Esophagus (tissue), 2 donors: ENCODE data around the gene SLC25A24. TPM values are rescaled to one million over a fixed set of nuclear protein-coding genes. Genes with fewer than 3 reads are reported as not detected.
A peak's percentile ranks its signal among the peaks of the same experiment; 100 is the strongest.
"Not testable (repeated sequence)": the region's sequence is repeated elsewhere in the genome, so short reads cannot be mapped to it uniquely, and the experiment has no call there.

Source experiments
- H3K27ac ChIP-seq, 2 donors: one replicate each; pipeline ENCODE4 v1.5.1; 2013; ENCODE audit warnings: low read depth in 2 of 2, mild to moderate bottlenecking in 2 of 2, inconsistent platforms in 1 of 2, low read length in 1 of 2, moderate library complexity in 1 of 2
- H3K27me3 ChIP-seq, 2 donors: one replicate each; pipeline ENCODE4 v1.6.1; 2013; ENCODE audit warnings: low read length in 2 of 2, control low read depth in 1 of 2, mild to moderate bottlenecking in 1 of 2; ENCODE audit not compliant: insufficient read depth in 2 of 2, control insufficient read depth in 1 of 2
- H3K36me3 ChIP-seq, 2 donors: one replicate each; pipeline ENCODE4 v1.6.1; 2013; ENCODE audit warnings: low read length in 1 of 2; ENCODE audit not compliant: control insufficient read depth in 2 of 2, insufficient read depth in 2 of 2
- H3K4me1 ChIP-seq, 2 donors: one replicate each; pipeline ENCODE4 v1.6.1; 2013; ENCODE audit warnings: low read length in 1 of 2; ENCODE audit not compliant: control insufficient read depth in 2 of 2, insufficient read depth in 2 of 2
- H3K4me3 ChIP-seq, 2 donors: one replicate each; pipeline ENCODE4 v1.5.1; 2013; ENCODE audit warnings: low read length in 2 of 2, mild to moderate bottlenecking in 2 of 2, low read depth in 1 of 2, moderate library complexity in 1 of 2
- H3K9me3 ChIP-seq, 2 donors: one replicate each; pipeline ENCODE4 v1.6.1; 2013; ENCODE audit warnings: mild to moderate bottlenecking in 2 of 2, low read depth in 1 of 2, low read length in 1 of 2, moderate library complexity in 1 of 2; ENCODE audit not compliant: control insufficient read depth in 2 of 2, insufficient read depth in 1 of 2
- WGBS, 2 donors: extraction: QIAGEN DNeasy Blood & Tissue Kit; methylation state at CpG; one replicate each; pipeline ENCODE4 v1.1.7; 2013; 5-methylcytosine and 5-hydroxymethylcytosine counted together
- polyA plus RNA-seq, 2 donors: library from polyadenylated mRNA; stranded (reverse); fragments of 200-250 nt; gene quantifications; one replicate each; pipeline ENCODE4 v1.2.3, GENCODE V29; 2013
- donor health status: healthy with polysubstance abuse.
- donor health status: Bipolar disorder and iron deficiency.

SLC25A24 gene
- 1 to 10 TPM; 3.2 to 9.3 TPM for polyA plus RNA-seq

GRCh38 chr1:108199781-108200686, at the start of gene SLC25A24:
Gene SLC25A24 (minus strand): TSS chr1:108200343. CDS start chr1:108200138, 205 bp downstream.
- 0 to 1% methylated on average over 55 to 97 of the region's 97 CpGs for WGBS, 2 donors
- H3K36me3 ChIP-seq, result no peaks in the 10 kb centered on the region
- peaks cover 0 to 3% of the 10 kb centered on the region in 2 donors for H3K9me3 ChIP-seq
- no peaks in the 10 kb centered on the region for H3K27me3 ChIP-seq
- H3K27ac ChIP-seq, result peak within 1 kb of the TSS; percentile 86 to 92
- peak within 1 kb of the TSS; percentile 86 to 99 for H3K4me3 ChIP-seq
- peaks cover 0 to 2% of the 10 kb centered on the region in 2 donors for H3K4me1 ChIP-seq

- no CpG with 5 or more reads among the region's 3 CpGs for WGBS, 2 donors
- not testable (repeated sequence) for H3K36me3 ChIP-seq, H3K27me3 ChIP-seq, H3K4me1 ChIP-seq, H3K27ac ChIP-seq, H3K9me3 ChIP-seq, H3K4me3 ChIP-seq
Observed at GRCh38 chr1:108243976-108244375, 43.8 kb upstream of the SLC25A24 start, which contains the start of gene NBPF4. Gene NBPF4 (minus strand): TSS chr1:108244076. CDS start chr1:108243761, 315 bp downstream.

- not testable (repeated sequence) for H3K36me3 ChIP-seq, H3K27ac ChIP-seq, H3K9me3 ChIP-seq, H3K27me3 ChIP-seq, H3K4me3 ChIP-seq, H3K4me1 ChIP-seq
- WGBS, 2 donors, result no CpG with 5 or more reads among the region's 2 CpGs
Observed at GRCh38 chr1:108239426-108239825, 39.3 kb upstream of the SLC25A24 start.

- H3K9me3 ChIP-seq, H3K27me3 ChIP-seq, H3K4me1 ChIP-seq, H3K4me3 ChIP-seq, H3K27ac ChIP-seq, H3K36me3 ChIP-seq: not testable (repeated sequence)
- WGBS, 2 donors, result no CpG with 5 or more reads among the region's 2 CpGs
Observed at GRCh38 chr1:108235308-108235707, 35.2 kb upstream of the SLC25A24 start.

GRCh38 chr1:108232183-108232582, 32.0 kb upstream of the SLC25A24 start:
- H3K4me3 ChIP-seq, H3K36me3 ChIP-seq, H3K9me3 ChIP-seq, H3K27me3 ChIP-seq, H3K4me1 ChIP-seq, H3K27ac ChIP-seq: not testable (repeated sequence)
- WGBS, 2 donors, result no CpG with 5 or more reads among the region's 3 CpGs

- H3K27me3 ChIP-seq, H3K4me3 ChIP-seq, H3K4me1 ChIP-seq, H3K36me3 ChIP-seq, H3K9me3 ChIP-seq, H3K27ac ChIP-seq: not testable (repeated sequence)
- WGBS, 2 donors, result no CpG with 5 or more reads among the region's 3 CpGs
Observed at GRCh38 chr1:108229976-108230375, 29.8 kb upstream of the SLC25A24 start.

GRCh38 chr1:108227772-108228171, 27.6 kb upstream of the SLC25A24 start:
- WGBS, 2 donors, result no CpG with 5 or more reads among the region's 7 CpGs
- not testable (repeated sequence) for H3K36me3 ChIP-seq, H3K4me1 ChIP-seq, H3K9me3 ChIP-seq, H3K4me3 ChIP-seq, H3K27me3 ChIP-seq, H3K27ac ChIP-seq

GRCh38 chr1:108226855-108227254, 26.7 kb upstream of the SLC25A24 start:
- H3K4me3 ChIP-seq, H3K27me3 ChIP-seq, H3K36me3 ChIP-seq, H3K27ac ChIP-seq, H3K4me1 ChIP-seq, H3K9me3 ChIP-seq: not testable (repeated sequence)
- 51 to 53% methylated on average over 1 to 2 of the region's 4 CpGs for WGBS, 2 donors

- WGBS, 2 donors, result 84 to 85% methylated on average over 7 of the region's 7 CpGs
- not testable (repeated sequence) for H3K9me3 ChIP-seq, H3K4me3 ChIP-seq, H3K36me3 ChIP-seq, H3K27me3 ChIP-seq, H3K4me1 ChIP-seq, H3K27ac ChIP-seq
Observed at GRCh38 chr1:108223226-108223625, 23.1 kb upstream of the SLC25A24 start.

- not testable (repeated sequence) for H3K9me3 ChIP-seq, H3K4me3 ChIP-seq, H3K27ac ChIP-seq, H3K36me3 ChIP-seq, H3K27me3 ChIP-seq, H3K4me1 ChIP-seq
- 85 to 90% methylated on average over 14 of the region's 14 CpGs for WGBS, 2 donors
Observed at GRCh38 chr1:108217515-108218174, 17.5 kb upstream of the SLC25A24 start.
